SKM-1 treated with dmso at 0.1 percent for 144 hours (cell line): ENCODE data around the gene CDK14.
"Not testable (repeated sequence)": the region's sequence is repeated elsewhere in the genome, so short reads cannot be mapped to it uniquely, and the experiment has no call there.

Experiments used
- DNase-seq: peaks from one replicate; lab custom pipeline; 2025; ENCODE audit not compliant: unreplicated experiment; lab: John Stamatoyannopoulos, UW

CDK14 gene

GRCh38 chr7:91135703-91136430 lies 539.7 kb downstream of the CDK14 start:
- no peak for DNase-seq

GRCh38 chr7:91137153-91137787 lies 541.1 kb downstream of the CDK14 start:
- DNase-seq: no peak

GRCh38 chr7:91137788-91138368 lies 541.8 kb downstream of the CDK14 start:
- no peak for DNase-seq

GRCh38 chr7:91140286-91140685 lies 544.2 kb downstream of the CDK14 start:
- no peak for DNase-seq

GRCh38 chr7:91140982-91141381 lies 544.9 kb downstream of the CDK14 start:
- peak; percentile 36 for DNase-seq

- no peak for DNase-seq
Observed at GRCh38 chr7:91142743-91143142, 546.6 kb downstream of the CDK14 start.

GRCh38 chr7:91149341-91150246 lies 553.5 kb downstream of the CDK14 start:
- no peak for DNase-seq

- no peak for DNase-seq
Observed at GRCh38 chr7:91151916-91152315, 555.8 kb downstream of the CDK14 start.

GRCh38 chr7:91156316-91157185 lies 560.4 kb downstream of the CDK14 start:
- no peak for DNase-seq

GRCh38 chr7:91157579-91158320 lies 561.6 kb downstream of the CDK14 start:
- DNase-seq: no peak

GRCh38 chr7:91162436-91162835 lies 566.3 kb downstream of the CDK14 start:
- no peak for DNase-seq

- DNase-seq: no peak
Observed at GRCh38 chr7:91164506-91164905, 568.4 kb downstream of the CDK14 start.

- DNase-seq: peak; percentile 6
Observed at GRCh38 chr7:91165006-91165845, 569.1 kb downstream of the CDK14 start.

GRCh38 chr7:91165846-91166230 lies 569.7 kb downstream of the CDK14 start:
- DNase-seq: no peak

- no peak for DNase-seq
Observed at GRCh38 chr7:91168871-91169829, 573.0 kb downstream of the CDK14 start.

GRCh38 chr7:91169830-91170191 lies 573.7 kb downstream of the CDK14 start:
- DNase-seq: no peak

- DNase-seq: not testable (repeated sequence)
Observed at GRCh38 chr7:91173265-91173664, 577.1 kb downstream of the CDK14 start.

GRCh38 chr7:91180746-91181145 lies 584.6 kb downstream of the CDK14 start:
- no peak for DNase-seq
